Karpas-422 (cell line): ENCODE measurements around the gene HNRNPK. TPM values are rescaled to one million over a fixed set of nuclear protein-coding genes. Genes with fewer than 3 reads are reported as not detected.

Source experiments
- DNase-seq: peaks from one replicate; pipeline ENCODE4 v3.0.0-alpha.2; 2015
- H2AFZ ChIP-seq: fragments of 200-600 bp; sonication (generic); 2 replicates; pipeline ENCODE4 v1.6.1; 2014; ENCODE audit warnings: antibody characterized with exemption, low read length, mixed read lengths
- H3K27ac ChIP-seq: fragments of 200-600 bp; sonication (generic); 2 replicates; pipeline ENCODE4 v1.5.1; 2014; ENCODE audit warnings: mild to moderate bottlenecking, low read length, moderate library complexity
- H3K27me3 ChIP-seq: fragments of 200-600 bp; sonication (generic); 2 replicates; pipeline ENCODE4 v1.6.1; 2014; ENCODE audit warnings: low read length, mixed read lengths
- H3K36me3 ChIP-seq: fragments of 200-600 bp; sonication (generic); 2 replicates; pipeline ENCODE4 v1.6.1; 2014; ENCODE audit warnings: low read length, mixed read lengths; ENCODE audit not compliant: insufficient read depth
- H3K4me1 ChIP-seq: fragments of 200-600 bp; sonication (generic); 2 replicates; pipeline ENCODE4 v1.6.1; 2014; ENCODE audit warnings: mild to moderate bottlenecking, low read length, mixed read lengths
- H3K4me2 ChIP-seq: fragments of 200-600 bp; sonication (generic); 2 replicates; pipeline ENCODE4 v1.6.1; 2014; ENCODE audit warnings: low read length, low read depth, mild to moderate bottlenecking; ENCODE audit not compliant: poor library complexity, severe bottlenecking
- H3K4me3 ChIP-seq: fragments of 200-600 bp; sonication (generic); 2 replicates; pipeline ENCODE4 v1.5.1; 2014; ENCODE audit warnings: mild to moderate bottlenecking, antibody characterized with exemption, low read length, mixed read lengths
- H3K79me2 ChIP-seq: fragments of 200-600 bp; sonication (generic); 2 replicates; pipeline ENCODE4 v1.6.1; 2014; ENCODE audit warnings: mild to moderate bottlenecking, low read length, mixed read lengths
- H3K9ac ChIP-seq: fragments of 200-600 bp; sonication (generic); 2 replicates; pipeline ENCODE4 v1.6.0; 2014; ENCODE audit warnings: low read length
- H3K9me2 ChIP-seq: fragments of 200-600 bp; sonication (generic), shearing (Covaris generic); replicated peaks from 2 replicates; pipeline ENCODE4 v1.6.0; 2014; ENCODE audit warnings: mild to moderate bottlenecking, low read length, moderate library complexity; ENCODE audit not compliant: insufficient read depth
- H3K9me3 ChIP-seq: fragments of 300-700, 200-600 bp; sonication (generic); 2 replicates; pipeline ENCODE4 v1.6.1; 2014; ENCODE audit warnings: low read length, mixed read lengths
- H4K20me1 ChIP-seq: fragments of 200-600 bp; sonication (generic); 2 replicates; pipeline ENCODE4 v1.6.1; 2014; ENCODE audit warnings: mild to moderate bottlenecking, antibody characterized with exemption, low read length, low read depth; ENCODE audit not compliant: insufficient read depth
- total RNA-seq: library from RNA; depleted of rRNA; stranded (reverse); fragments of >200 nt; shearing (Covaris generic); gene quantifications from 2 replicates; pipeline ENCODE4 v1.2.3, GENCODE V29; 2014; ENCODE audit warnings: low replicate concordance

Gene HNRNPK
- total RNA-seq, 1 experiment from 2014 or later: 513 TPM

DNA sequence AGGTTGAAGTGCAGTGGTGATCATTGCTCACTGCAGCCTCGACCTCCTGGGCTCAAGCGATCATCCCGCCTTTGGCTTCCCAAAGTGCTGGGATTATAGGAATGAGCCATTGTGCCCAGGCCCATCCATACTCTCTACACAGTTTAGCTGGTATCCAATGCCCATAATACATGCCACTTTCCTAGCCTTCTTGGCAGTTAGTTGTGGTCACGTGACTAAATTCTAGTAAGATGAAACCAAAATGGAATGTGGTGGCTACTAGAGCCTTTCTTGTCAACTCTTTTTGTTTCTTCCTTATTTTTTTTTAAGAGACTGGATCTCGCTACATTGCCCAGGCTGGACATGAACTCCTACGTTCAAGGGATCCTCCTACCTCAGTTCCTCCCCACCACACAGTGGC, 43.5 kb downstream of the HNRNPK start:
- Histone ChIP-seq H3K27ac (no peak overlapping the region), H3K79me2 (no peaks in the 10 kb centered on the region), H3K4me3 (no peak overlapping the region), H3K9ac (no peak overlapping the region), H3K9me3 (no peaks in the 10 kb centered on the region), H2AFZ (no peak overlapping the region), H3K36me3 (peaks cover 6% of the 10 kb centered on the region; the same call in 1 of the 2 replicates), H3K4me1 (no peaks in the 10 kb centered on the region), H3K4me2 (no peak overlapping the region), H3K9me2 (no peaks in the 10 kb centered on the region), H4K20me1 (no peaks in the 10 kb centered on the region), H3K27me3 (no peaks in the 10 kb centered on the region)
- no peak for DNase-seq

DNA sequence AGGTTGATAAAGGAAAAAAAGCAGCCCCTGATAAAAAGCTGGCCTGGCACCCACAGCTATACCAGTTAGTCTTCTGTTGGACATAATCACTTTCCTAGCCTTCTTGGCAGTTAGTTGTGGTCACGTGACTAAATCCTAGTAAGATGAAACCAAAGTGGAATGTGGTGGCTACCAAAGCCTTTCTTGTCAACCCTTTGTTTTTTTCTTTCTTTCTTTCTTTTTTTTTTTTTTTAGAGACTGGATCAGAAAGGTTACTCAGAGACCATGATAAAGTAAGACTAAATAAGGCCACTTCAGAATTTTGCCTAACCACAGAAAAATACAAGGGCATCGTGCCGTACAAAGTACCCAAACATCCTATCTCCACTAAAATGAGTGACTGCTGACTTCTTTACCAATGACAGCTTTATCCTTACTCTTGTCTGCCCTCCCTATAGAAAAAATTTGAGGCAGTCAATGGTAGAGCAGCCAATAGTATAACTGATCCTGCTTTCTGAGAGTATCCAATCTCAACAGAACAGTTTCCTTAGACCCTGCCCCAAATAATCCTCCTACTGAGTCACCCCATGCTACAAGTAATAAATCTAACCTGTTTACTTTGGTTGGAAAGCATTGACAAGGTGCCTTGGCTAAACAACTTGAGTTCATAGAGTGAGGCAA, 44.6 kb downstream of the HNRNPK start:
- H3K9ac ChIP-seq: no peak overlapping the region
- H3K27ac ChIP-seq: no peak overlapping the region
- no peak overlapping the region for H2AFZ ChIP-seq
- H3K9me2 ChIP-seq: no peaks in the 10 kb centered on the region
- H3K27me3 ChIP-seq: no peaks in the 10 kb centered on the region
- no peak overlapping the region for H3K4me3 ChIP-seq
- H3K4me2 ChIP-seq: no peak overlapping the region
- H3K9me3 ChIP-seq: no peaks in the 10 kb centered on the region
- H3K79me2 ChIP-seq: no peaks in the 10 kb centered on the region
- no peaks in the 10 kb centered on the region for H3K4me1 ChIP-seq
- no peak for DNase-seq
- H4K20me1 ChIP-seq: no peaks in the 10 kb centered on the region
- peaks cover 6% of the 10 kb centered on the region; the same call in 1 of the 2 replicates for H3K36me3 ChIP-seq

DNA sequence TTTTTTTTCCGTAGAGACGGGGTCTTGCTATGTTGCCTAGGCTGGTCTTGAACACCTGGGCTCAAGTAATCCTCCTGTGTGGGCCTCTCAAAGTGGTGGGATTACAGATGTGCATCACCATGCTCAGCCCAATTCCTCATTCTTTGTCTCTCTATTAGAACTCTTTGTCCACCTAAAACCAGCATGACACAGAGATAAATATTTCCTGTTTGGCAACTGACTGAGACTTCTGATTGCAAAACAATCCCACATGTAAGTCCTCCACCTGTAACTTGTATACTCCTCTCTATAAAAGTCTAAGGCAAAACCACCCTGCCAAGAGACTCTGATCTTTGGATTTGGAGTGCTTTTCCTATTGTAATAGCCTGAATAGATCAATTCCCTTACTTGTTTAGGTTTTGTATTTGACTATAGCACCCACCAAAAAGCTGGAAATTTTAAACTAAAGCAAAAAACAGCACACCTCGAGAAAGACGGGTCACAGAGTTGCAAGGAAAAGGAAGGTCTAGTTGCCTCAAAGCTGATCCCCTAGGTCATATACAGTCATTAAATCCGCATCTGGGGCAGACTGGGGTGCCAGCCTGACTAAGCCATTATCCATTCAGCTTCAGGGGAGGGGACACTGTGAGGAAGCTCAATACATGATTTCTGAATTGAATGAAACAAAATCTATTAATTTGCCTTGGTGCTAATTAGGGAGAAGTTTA, 45.3 kb downstream of the HNRNPK start:
- Histone ChIP-seq H3K79me2 (no peaks in the 10 kb centered on the region), H3K4me2 (no peak overlapping the region), H3K4me1 (no peaks in the 10 kb centered on the region), H3K9ac (no peak overlapping the region), H3K9me3 (no peaks in the 10 kb centered on the region), H3K27ac (no peak overlapping the region), H3K9me2 (no peaks in the 10 kb centered on the region), H3K36me3 (peaks cover 5% of the 10 kb centered on the region; the same call in 1 of the 2 replicates), H3K4me3 (no peak overlapping the region), H3K27me3 (no peaks in the 10 kb centered on the region), H4K20me1 (no peaks in the 10 kb centered on the region), H2AFZ (no peak overlapping the region)
- no peak for DNase-seq

DNA sequence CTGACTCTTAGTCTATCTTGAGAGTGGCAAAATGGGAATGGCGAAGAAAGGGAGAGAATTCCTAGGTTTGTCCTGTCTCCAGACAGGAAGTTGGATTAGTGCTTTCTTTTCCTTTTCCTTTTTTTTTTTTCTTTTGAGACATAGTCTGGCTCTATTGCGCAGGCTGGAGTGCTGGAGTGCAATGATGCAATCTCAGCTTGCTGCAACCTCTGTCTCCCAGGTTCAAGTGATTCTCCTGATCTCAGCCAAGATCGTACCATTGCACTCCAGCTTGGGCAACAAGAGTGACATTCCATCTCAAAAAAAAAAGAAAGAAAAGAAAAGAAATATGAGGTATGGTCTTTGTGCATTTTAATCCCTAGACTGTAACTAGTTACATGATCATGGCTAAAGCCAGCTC, 46.2 kb downstream of the HNRNPK start:
- no peak overlapping the region for H3K27ac ChIP-seq
- H2AFZ ChIP-seq: no peak overlapping the region
- no peak overlapping the region for H3K9ac ChIP-seq
- no peaks in the 10 kb centered on the region for H3K4me1 ChIP-seq
- H3K79me2 ChIP-seq: no peaks in the 10 kb centered on the region
- DNase-seq: no peak
- H3K27me3 ChIP-seq: no peaks in the 10 kb centered on the region
- H3K4me3 ChIP-seq: no peak overlapping the region
- H3K9me3 ChIP-seq: no peaks in the 10 kb centered on the region
- H4K20me1 ChIP-seq: no peaks in the 10 kb centered on the region
- no peak overlapping the region for H3K4me2 ChIP-seq
- no peaks in the 10 kb centered on the region for H3K36me3 ChIP-seq
- no peaks in the 10 kb centered on the region for H3K9me2 ChIP-seq

DNA sequence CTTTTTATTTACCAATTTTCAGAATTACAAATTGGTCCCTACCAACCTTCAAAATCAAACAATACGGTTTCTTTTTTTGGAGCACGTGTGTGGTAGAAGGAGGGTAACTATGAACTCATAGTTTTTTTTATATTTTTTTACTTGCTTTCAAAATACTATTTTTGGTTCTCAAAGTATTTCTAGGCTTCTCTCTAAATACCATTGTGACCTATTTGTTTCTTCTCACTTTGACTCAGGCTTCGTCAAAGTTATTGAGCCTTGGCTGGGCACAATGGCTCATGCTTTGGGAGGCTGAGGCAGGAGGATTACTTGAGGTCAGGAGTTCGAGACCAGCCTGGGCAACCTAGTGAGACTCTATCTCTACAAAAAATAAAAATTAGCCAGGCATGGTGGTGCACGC, 47.2 kb downstream of the HNRNPK start:
- H3K4me1 ChIP-seq: no peaks in the 10 kb centered on the region
- H3K4me2 ChIP-seq: no peak overlapping the region
- no peak overlapping the region for H3K27ac ChIP-seq
- no peaks in the 10 kb centered on the region for H3K9me3 ChIP-seq
- no peaks in the 10 kb centered on the region for H3K27me3 ChIP-seq
- no peak overlapping the region for H2AFZ ChIP-seq
- no peak overlapping the region for H3K4me3 ChIP-seq
- DNase-seq: no peak
- H4K20me1 ChIP-seq: no peaks in the 10 kb centered on the region
- no peaks in the 10 kb centered on the region for H3K9me2 ChIP-seq
- no peak overlapping the region for H3K9ac ChIP-seq
- H3K79me2 ChIP-seq: no peaks in the 10 kb centered on the region
- H3K36me3 ChIP-seq: no peaks in the 10 kb centered on the region

DNA sequence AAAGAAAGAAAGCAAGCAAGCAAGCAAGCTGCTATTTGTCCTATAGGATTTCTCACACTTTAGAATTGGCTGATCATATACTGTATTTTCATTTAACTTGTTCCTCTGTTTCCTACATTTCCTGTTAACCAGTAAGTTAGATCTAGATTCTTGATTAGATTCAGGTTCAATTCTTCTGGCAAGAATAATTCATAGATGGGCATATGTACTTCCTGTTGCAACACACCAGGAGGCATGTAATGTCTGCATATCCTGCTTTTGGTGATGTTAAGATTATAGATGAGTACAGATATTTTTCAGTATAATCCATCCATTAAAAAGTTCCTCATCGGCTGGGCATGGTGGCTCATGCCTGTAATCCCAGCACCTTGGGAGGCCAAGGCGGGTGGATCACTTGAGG, 48.0 kb downstream of the HNRNPK start:
- H3K79me2 ChIP-seq: no peaks in the 10 kb centered on the region
- no peak for DNase-seq
- no peak overlapping the region for H3K4me2 ChIP-seq
- no peaks in the 10 kb centered on the region for H4K20me1 ChIP-seq
- no peak overlapping the region for H3K4me3 ChIP-seq
- no peaks in the 10 kb centered on the region for H3K36me3 ChIP-seq
- no peak overlapping the region for H3K9ac ChIP-seq
- no peaks in the 10 kb centered on the region for H3K4me1 ChIP-seq
- H2AFZ ChIP-seq: no peak overlapping the region
- H3K9me2 ChIP-seq: no peaks in the 10 kb centered on the region
- no peaks in the 10 kb centered on the region for H3K9me3 ChIP-seq
- H3K27ac ChIP-seq: no peak overlapping the region
- no peaks in the 10 kb centered on the region for H3K27me3 ChIP-seq

DNA sequence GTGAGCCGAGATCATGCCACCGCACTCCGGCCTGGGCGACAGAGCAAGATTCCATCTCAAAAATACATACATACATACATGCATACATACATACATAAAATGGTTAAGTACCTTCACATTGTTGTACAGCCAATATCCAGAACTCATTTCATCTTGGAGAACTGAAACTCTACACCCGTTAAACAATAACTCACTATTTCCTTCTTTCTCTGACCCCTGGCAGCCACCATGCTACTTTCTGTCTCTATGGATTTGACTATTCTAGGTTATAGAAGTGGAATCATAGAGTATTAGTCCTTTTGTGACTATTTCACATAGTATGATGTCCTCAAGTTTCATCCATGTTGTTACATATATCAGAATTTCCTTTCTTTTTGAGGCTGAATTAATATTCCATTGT, 49.1 kb downstream of the HNRNPK start:
- H3K4me2 ChIP-seq: no peak overlapping the region
- no peak for DNase-seq
- no peaks in the 10 kb centered on the region for H3K27me3 ChIP-seq
- no peaks in the 10 kb centered on the region for H3K79me2 ChIP-seq
- no peak overlapping the region for H3K27ac ChIP-seq
- no peaks in the 10 kb centered on the region for H4K20me1 ChIP-seq
- H3K9me2 ChIP-seq: no peaks in the 10 kb centered on the region
- H3K36me3 ChIP-seq: no peaks in the 10 kb centered on the region
- no peak overlapping the region for H2AFZ ChIP-seq
- H3K9ac ChIP-seq: no peak overlapping the region
- H3K4me1 ChIP-seq: no peaks in the 10 kb centered on the region
- no peak overlapping the region for H3K4me3 ChIP-seq
- no peaks in the 10 kb centered on the region for H3K9me3 ChIP-seq

DNA sequence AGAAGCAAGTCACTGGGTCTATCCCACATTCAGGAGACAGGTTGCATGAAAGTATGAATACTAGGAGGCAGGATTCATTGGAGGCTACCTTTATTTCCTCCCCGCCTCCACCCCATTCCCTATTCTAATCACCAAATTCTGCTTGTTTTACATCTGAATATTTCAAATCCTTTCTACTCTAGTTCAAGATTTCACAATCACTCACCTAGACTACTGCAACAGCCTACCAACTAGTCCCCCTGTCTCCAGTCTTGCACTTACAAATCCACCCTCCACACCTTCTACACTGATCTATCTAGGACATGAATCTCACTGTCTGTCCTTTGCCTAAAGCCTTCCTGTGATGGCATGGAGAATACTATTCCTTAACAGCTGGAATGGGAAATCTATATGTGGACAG, 52.4 kb downstream of the HNRNPK start:
- Histone ChIP-seq H3K9me2 (no peaks in the 10 kb centered on the region), H3K79me2 (no peaks in the 10 kb centered on the region), H3K4me2 (no peak overlapping the region), H2AFZ (no peak overlapping the region), H3K27ac (no peak overlapping the region), H3K36me3 (no peaks in the 10 kb centered on the region), H4K20me1 (no peaks in the 10 kb centered on the region), H3K4me1 (no peaks in the 10 kb centered on the region), H3K4me3 (no peak overlapping the region), H3K9ac (no peak overlapping the region), H3K9me3 (no peaks in the 10 kb centered on the region), H3K27me3 (no peaks in the 10 kb centered on the region)
- no peak for DNase-seq
